Stomach (tissue), 4 donors: Measurements from ENCODE around the gene LMCD1.

Experiments used
- EP300 ChIP-seq: sonication (generic); formaldehyde crosslinking; IDR thresholded peaks from one replicate; pipeline ENCODE4 v1.6.1; 2017; ENCODE audit warnings: antibody characterized with exemption
- POLR2A ChIP-seq, 4 donors: fragments of 450-650 bp; IDR thresholded peaks; one replicate each; pipeline ENCODE4 v1.6.1; 2016; ENCODE audit warnings: antibody characterized with exemption in 4 of 4, control low read depth in 2 of 4, mild to moderate bottlenecking in 1 of 4, moderate library complexity in 1 of 4
- TF ChIP-seq, protein P1 (sequence below), 7 experiments: fragments of 450-650 bp in 4 of 7; fragments of 200-600 bp in 3 of 7; sonication (generic) in 3 of 7; IDR thresholded peaks; one replicate each; pipeline ENCODE4 v1.5.1; 2016 to 2019; ENCODE audit warnings: antibody characterized with exemption in 7 of 7, control low read depth in 2 of 7, mild to moderate bottlenecking in 1 of 7

DNA sequence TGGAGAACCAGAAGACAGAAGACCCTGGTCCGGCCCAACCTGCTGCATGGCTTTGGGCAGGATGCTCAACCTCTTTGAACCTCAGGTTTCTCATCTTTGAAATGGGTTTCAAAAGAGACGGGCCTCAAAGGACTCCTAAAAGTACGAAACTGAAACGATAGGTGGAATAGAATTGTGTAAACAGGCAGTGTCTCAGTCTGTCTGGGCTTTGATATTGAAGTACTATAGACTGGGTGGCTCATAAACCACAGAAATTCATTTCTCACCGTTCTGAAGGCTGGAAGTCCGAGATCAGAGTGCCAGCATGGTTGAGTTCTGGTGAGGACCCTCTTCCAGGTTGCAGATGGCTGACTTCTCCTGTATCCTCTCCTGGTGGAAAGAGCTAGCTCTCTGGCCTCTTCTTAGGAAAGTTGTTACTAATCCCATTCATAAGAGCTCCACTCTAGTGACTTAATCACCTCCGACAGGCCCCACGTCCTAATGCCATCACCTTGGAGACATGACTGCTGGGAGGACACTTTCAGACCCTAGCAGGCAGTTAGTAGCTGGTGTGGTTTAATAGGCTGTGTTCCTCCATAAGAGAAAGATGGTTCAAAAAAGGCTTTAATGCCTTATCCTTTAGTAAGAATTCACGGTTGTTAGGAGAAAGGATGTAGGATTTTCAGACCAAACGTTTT, 107.3 kb downstream of the LMCD1 start:
- TF ChIP-seq, protein P1, sequence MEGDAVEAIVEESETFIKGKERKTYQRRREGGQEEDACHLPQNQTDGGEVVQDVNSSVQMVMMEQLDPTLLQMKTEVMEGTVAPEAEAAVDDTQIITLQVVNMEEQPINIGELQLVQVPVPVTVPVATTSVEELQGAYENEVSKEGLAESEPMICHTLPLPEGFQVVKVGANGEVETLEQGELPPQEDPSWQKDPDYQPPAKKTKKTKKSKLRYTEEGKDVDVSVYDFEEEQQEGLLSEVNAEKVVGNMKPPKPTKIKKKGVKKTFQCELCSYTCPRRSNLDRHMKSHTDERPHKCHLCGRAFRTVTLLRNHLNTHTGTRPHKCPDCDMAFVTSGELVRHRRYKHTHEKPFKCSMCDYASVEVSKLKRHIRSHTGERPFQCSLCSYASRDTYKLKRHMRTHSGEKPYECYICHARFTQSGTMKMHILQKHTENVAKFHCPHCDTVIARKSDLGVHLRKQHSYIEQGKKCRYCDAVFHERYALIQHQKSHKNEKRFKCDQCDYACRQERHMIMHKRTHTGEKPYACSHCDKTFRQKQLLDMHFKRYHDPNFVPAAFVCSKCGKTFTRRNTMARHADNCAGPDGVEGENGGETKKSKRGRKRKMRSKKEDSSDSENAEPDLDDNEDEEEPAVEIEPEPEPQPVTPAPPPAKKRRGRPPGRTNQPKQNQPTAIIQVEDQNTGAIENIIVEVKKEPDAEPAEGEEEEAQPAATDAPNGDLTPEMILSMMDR (IDR thresholded peaks at IDR 0.05), result no peak
- TF ChIP-seq POLR2A (IDR thresholded peaks at IDR 0.05), result no peak
- no peak for TF ChIP-seq EP300
